Neural cell (in vitro differentiated cells): ENCODE data around the gene CHRM5. TPM values are rescaled to one million over a fixed set of nuclear protein-coding genes. Genes with fewer than 3 reads are reported as not detected.

Experiments used
- H2AFZ ChIP-seq: fragments of 200-600, 300-800 bp; sonication (generic), shearing (Covaris generic); 2 replicates; pipeline ENCODE4 v1.6.0; 2014; ENCODE audit warnings: low read depth, mild to moderate bottlenecking, antibody characterized with exemption, low read length, moderate library complexity
- H3F3A ChIP-seq: fragments of 200-600 bp; shearing (Covaris generic); 2 replicates; pipeline ENCODE4 v1.6.1; 2016; ENCODE audit warnings: mild to moderate bottlenecking, moderate library complexity, mixed read lengths, antibody characterized with exemption, low read length; ENCODE audit not compliant: insufficient read depth, poor library complexity, severe bottlenecking
- H3K27ac ChIP-seq: fragments of 200-600, 300-800 bp; sonication (generic), shearing (Covaris generic); 2 replicates; pipeline ENCODE4 v1.5.1; 2014; ENCODE audit warnings: mild to moderate bottlenecking, low read length, moderate library complexity
- H3K27me3 ChIP-seq: fragments of 300-800, 200-600 bp; sonication (generic), shearing (Covaris generic); 2 replicates; pipeline ENCODE4 v1.6.0; 2014; ENCODE audit warnings: mild to moderate bottlenecking, low read depth, low read length, moderate library complexity; ENCODE audit not compliant: insufficient read depth
- H3K36me3 ChIP-seq: fragments of 300-800, 200-600 bp; sonication (generic), shearing (Covaris generic); 2 replicates; pipeline ENCODE4 v1.5.1; 2014; ENCODE audit warnings: mild to moderate bottlenecking, antibody characterized with exemption, low read length, moderate library complexity; ENCODE audit not compliant: insufficient read depth
- H3K4me2 ChIP-seq: fragments of 300-800, 200-600 bp; sonication (generic), shearing (Covaris generic); 2 replicates; pipeline ENCODE4 v1.6.0; 2014; ENCODE audit warnings: mild to moderate bottlenecking, low read length
- H3K4me3 ChIP-seq: fragments of 300-800, 200-600 bp; sonication (generic), shearing (Covaris generic); 2 replicates; pipeline ENCODE4 v1.5.1; 2014; ENCODE audit warnings: mild to moderate bottlenecking, low read length, moderate library complexity
- H3K79me2 ChIP-seq: fragments of 200-600 bp; shearing (Covaris generic); replicated peaks from 2 replicates; pipeline ENCODE4 v1.6.0; 2014; ENCODE audit warnings: mild to moderate bottlenecking, low read length, moderate library complexity; ENCODE audit not compliant: insufficient read depth
- H3K9ac ChIP-seq: fragments of 300-800, 200-600 bp; sonication (generic), shearing (Covaris generic); 2 replicates; pipeline ENCODE4 v1.6.1; 2016; ENCODE audit warnings: mild to moderate bottlenecking, low read length, mixed read lengths
- H3K9me2 ChIP-seq: fragments of 200-600 bp; shearing (Covaris generic); 2 replicates; pipeline ENCODE4 v1.6.1; 2016; ENCODE audit warnings: mild to moderate bottlenecking, low read length, mixed read lengths; ENCODE audit not compliant: insufficient read depth
- H3K9me3 ChIP-seq: fragments of 200-600, 300-800 bp; sonication (generic), shearing (Covaris generic); 2 replicates; pipeline ENCODE4 v1.6.1; 2016; ENCODE audit warnings: mild to moderate bottlenecking, mixed run types, low read length, moderate library complexity, mixed read lengths
- H4K20me1 ChIP-seq: fragments of 200-600 bp; shearing (Covaris generic); 2 replicates; pipeline ENCODE4 v1.6.1; 2016; ENCODE audit warnings: mild to moderate bottlenecking, mixed run types; ENCODE audit not compliant: insufficient read depth
- CTCF ChIP-seq: fragments of 450-650 bp; IDR thresholded peaks from 2 replicates; pipeline ENCODE4 v1.5.1; 2014; ENCODE audit warnings: antibody characterized with exemption, mild to moderate bottlenecking, moderate library complexity; ENCODE audit not compliant: poor library complexity, severe bottlenecking
- EP300 ChIP-seq: fragments of 450-650 bp; conservative IDR thresholded peaks from 2 replicates; pipeline ENCODE4 v1.6.1; 2014; ENCODE audit warnings: antibody characterized with exemption, mild to moderate bottlenecking, moderate library complexity; ENCODE audit not compliant: poor library complexity, severe bottlenecking
- EZH2 ChIP-seq: fragments of 200-600, 300-800 bp; shearing (Covaris generic), sonication (generic); IDR thresholded peaks from 2 replicates; pipeline ENCODE4 v1.6.1; 2014; ENCODE audit warnings: antibody characterized with exemption, low read length, borderline replicate concordance, mild to moderate bottlenecking; ENCODE audit not compliant: insufficient read depth, poor library complexity, severe bottlenecking
- MXI1 ChIP-seq: fragments of 450-650 bp; conservative IDR thresholded peaks from 2 replicates; pipeline ENCODE4 v1.6.1; 2014; ENCODE audit warnings: antibody characterized with exemption, mild to moderate bottlenecking; ENCODE audit not compliant: poor library complexity, severe bottlenecking
- POLR2AphosphoS5 ChIP-seq: IDR thresholded peaks from 2 replicates; pipeline ENCODE4 v1.6.1; 2012
- RAD21 ChIP-seq: fragments of 450-650 bp; conservative IDR thresholded peaks from 2 replicates; pipeline ENCODE4 v1.6.1; 2014; ENCODE audit warnings: antibody characterized with exemption, mild to moderate bottlenecking, moderate library complexity
- SMC3 ChIP-seq: fragments of 450-650 bp; conservative IDR thresholded peaks from 2 replicates; pipeline ENCODE4 v1.6.1; 2014; ENCODE audit warnings: antibody characterized with exemption, mild to moderate bottlenecking, moderate library complexity; ENCODE audit not compliant: poor library complexity
- TAF1 ChIP-seq: IDR thresholded peaks from 2 replicates; pipeline ENCODE4 v1.6.1; 2012; ENCODE audit warnings: low read depth
- polyA plus RNA-seq: library from polyadenylated mRNA; depleted of rRNA; stranded (reverse); fragments of >200 nt; gene quantifications from 2 replicates; pipeline ENCODE4 v1.2.3, GENCODE V29; 2014
- TF ChIP-seq, protein P1 (sequence below): IDR thresholded peaks from 2 replicates; pipeline ENCODE4 v1.6.1; 2012; ENCODE audit warnings: borderline replicate concordance

CHRM5 gene
- polyA plus RNA-seq, 1 donor from 2014 or later, result 3.9 TPM

DNA sequence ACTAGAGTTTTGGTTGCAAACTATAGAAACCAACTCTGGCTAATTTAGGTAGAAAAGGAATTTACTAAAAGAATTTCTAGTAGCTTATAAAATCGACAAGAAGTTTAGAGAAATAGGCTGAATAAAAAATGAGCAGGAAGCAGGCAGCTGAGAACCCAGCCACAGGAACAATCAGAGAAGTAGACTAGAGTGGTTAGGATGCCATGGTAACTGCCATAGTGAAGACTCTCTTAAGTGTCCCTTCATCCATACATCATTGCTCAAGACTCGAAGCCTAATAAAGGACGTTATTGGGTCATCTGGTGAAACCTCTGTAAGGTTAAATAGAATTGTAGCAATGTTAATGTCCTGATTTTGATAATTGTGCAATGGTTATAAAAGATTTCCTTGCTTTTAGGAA, 57.0 kb downstream of the CHRM5 start:
- no peak for TF ChIP-seq CTCF
- no peak for TF ChIP-seq POLR2AphosphoS5
- TF ChIP-seq EP300, result no peak
- TF ChIP-seq, protein P1, sequence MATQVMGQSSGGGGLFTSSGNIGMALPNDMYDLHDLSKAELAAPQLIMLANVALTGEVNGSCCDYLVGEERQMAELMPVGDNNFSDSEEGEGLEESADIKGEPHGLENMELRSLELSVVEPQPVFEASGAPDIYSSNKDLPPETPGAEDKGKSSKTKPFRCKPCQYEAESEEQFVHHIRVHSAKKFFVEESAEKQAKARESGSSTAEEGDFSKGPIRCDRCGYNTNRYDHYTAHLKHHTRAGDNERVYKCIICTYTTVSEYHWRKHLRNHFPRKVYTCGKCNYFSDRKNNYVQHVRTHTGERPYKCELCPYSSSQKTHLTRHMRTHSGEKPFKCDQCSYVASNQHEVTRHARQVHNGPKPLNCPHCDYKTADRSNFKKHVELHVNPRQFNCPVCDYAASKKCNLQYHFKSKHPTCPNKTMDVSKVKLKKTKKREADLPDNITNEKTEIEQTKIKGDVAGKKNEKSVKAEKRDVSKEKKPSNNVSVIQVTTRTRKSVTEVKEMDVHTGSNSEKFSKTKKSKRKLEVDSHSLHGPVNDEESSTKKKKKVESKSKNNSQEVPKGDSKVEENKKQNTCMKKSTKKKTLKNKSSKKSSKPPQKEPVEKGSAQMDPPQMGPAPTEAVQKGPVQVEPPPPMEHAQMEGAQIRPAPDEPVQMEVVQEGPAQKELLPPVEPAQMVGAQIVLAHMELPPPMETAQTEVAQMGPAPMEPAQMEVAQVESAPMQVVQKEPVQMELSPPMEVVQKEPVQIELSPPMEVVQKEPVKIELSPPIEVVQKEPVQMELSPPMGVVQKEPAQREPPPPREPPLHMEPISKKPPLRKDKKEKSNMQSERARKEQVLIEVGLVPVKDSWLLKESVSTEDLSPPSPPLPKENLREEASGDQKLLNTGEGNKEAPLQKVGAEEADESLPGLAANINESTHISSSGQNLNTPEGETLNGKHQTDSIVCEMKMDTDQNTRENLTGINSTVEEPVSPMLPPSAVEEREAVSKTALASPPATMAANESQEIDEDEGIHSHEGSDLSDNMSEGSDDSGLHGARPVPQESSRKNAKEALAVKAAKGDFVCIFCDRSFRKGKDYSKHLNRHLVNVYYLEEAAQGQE, result no peak
- TF ChIP-seq RAD21, result no peak
- TF ChIP-seq SMC3, result no peak
- TF ChIP-seq MXI1, result no peak
- TF ChIP-seq TAF1, result no peak
- TF ChIP-seq EZH2, result no peak
- Histone ChIP-seq H3K9me3 (no peaks in the 10 kb centered on the region), H3K27ac (no peak overlapping the region), H3K4me2 (no peak overlapping the region), H3K79me2 (no peaks in the 10 kb centered on the region), H3K27me3 (no peaks in the 10 kb centered on the region), H3F3A (no peaks in the 10 kb centered on the region), H4K20me1 (no peaks in the 10 kb centered on the region), H3K36me3 (no peaks in the 10 kb centered on the region), H3K9ac (no peak overlapping the region), H2AFZ (no peak overlapping the region), H3K9me2 (no peaks in the 10 kb centered on the region), H3K4me3 (no peak overlapping the region)

DNA sequence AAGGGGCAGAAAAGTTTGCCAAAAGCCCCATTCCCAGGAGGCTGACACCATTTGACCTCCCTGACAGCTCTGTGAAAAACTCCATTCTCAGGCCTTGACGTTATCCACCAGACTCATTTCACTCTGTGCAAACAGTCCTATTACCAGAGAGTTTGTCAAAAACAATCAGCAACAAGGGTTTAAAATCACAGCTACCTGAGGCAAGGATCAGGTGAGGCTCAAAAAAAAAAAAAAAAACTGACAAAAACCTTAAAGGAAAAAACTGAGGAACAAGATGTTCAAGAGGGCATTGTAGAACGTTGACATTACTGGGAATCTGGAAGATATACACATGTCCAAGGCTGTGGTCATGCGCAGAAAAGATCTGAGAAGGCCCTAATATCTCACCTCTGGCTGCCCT, 59.3 kb downstream of the CHRM5 start:
- H3F3A ChIP-seq, result no peaks in the 10 kb centered on the region
- no peak overlapping the region for H2AFZ ChIP-seq
- H3K79me2 ChIP-seq, result no peaks in the 10 kb centered on the region
- H3K27ac ChIP-seq, result no peak overlapping the region
- no peak overlapping the region for H3K4me2 ChIP-seq
- no peaks in the 10 kb centered on the region for H4K20me1 ChIP-seq
- H3K9me3 ChIP-seq, result no peaks in the 10 kb centered on the region
- H3K36me3 ChIP-seq, result no peaks in the 10 kb centered on the region
- no peak overlapping the region for H3K9ac ChIP-seq
- no peak for TF ChIP-seq MXI1
- TF ChIP-seq SMC3, result no peak
- no peak for TF ChIP-seq RAD21
- no peak for TF ChIP-seq POLR2AphosphoS5
- no peak for TF ChIP-seq TAF1
- no peak for TF ChIP-seq CTCF
- TF ChIP-seq EZH2, result no peak
- TF ChIP-seq, protein P1, result no peak
- no peak for TF ChIP-seq EP300
- H3K4me3 ChIP-seq, result no peak overlapping the region
- H3K27me3 ChIP-seq, result no peaks in the 10 kb centered on the region
- H3K9me2 ChIP-seq, result no peaks in the 10 kb centered on the region
